K562 (cell line): ENCODE results near the gene HTR3C. TPM values are rescaled to one million over a fixed set of nuclear protein-coding genes. Genes with fewer than 3 reads are reported as not detected.

Experiments used
- FOXA3 ChIP-seq, 2 experiments: fragments of 450-650 bp in 1 of 2; sonication (generic) in 1 of 2; formaldehyde crosslinking; IDR thresholded peaks in 1 of 2; conservative IDR thresholded peaks in 1 of 2; 2 replicates each; pipeline versions ENCODE4 v1.4.0 to v1.8.0; 2020 to 2022; ENCODE audit warnings: mild to moderate bottlenecking in 2 of 2, missing genetic modification reagents in 1 of 2
- FOXP1 ChIP-seq: sonication (generic); formaldehyde crosslinking; IDR thresholded peaks from 2 replicates; pipeline ENCODE4 v1.8.0; 2022; ENCODE audit warnings: mild to moderate bottlenecking, missing genetic modification reagents
- HDAC3 ChIP-seq: fragments of 450-650 bp; IDR thresholded peaks from 2 replicates; pipeline ENCODE4 v1.6.1; 2018; ENCODE audit warnings: borderline replicate concordance, mild to moderate bottlenecking, moderate library complexity; ENCODE audit not compliant: partially characterized antibody
- KAT2B ChIP-seq: IDR thresholded peaks from one replicate; pipeline ENCODE4 v1.6.1; 2012; ENCODE audit warnings: low read depth, mild to moderate bottlenecking, control low read depth, inconsistent platforms, low read length, moderate library complexity
- POLR2H ChIP-seq: IDR thresholded peaks from 2 replicates; pipeline ENCODE4 v1.6.1; 2016; ENCODE audit warnings: missing genetic modification characterization, low read depth, mild to moderate bottlenecking, control low read depth, missing compliant biosample characterization, moderate library complexity
- PTBP1 ChIP-seq: fragments of 200-400 bp; formaldehyde crosslinking; IDR thresholded peaks from 2 replicates; pipeline ENCODE4 v1.6.1; 2017; ENCODE audit warnings: low read depth, low read length
- RAD21 ChIP-seq, 2 experiments: fragments of 250-450 bp in 1 of 2; fragments of 450-650 bp in 1 of 2; sonication (Bioruptor Pico) in 1 of 2; formaldehyde crosslinking in 1 of 2; IDR thresholded peaks in 1 of 2; conservative IDR thresholded peaks in 1 of 2; 2 replicates each; pipeline versions ENCODE4 v1.4.0 to v1.8.0; 2020 to 2022; ENCODE audit warnings: mild to moderate bottlenecking in 2 of 2, moderate library complexity in 1 of 2
- RCOR1 ChIP-seq, 2 experiments: IDR thresholded peaks; 2 replicates each; pipeline ENCODE4 v1.6.1; 2012; ENCODE audit warnings: low read depth in 2 of 2, low read length in 2 of 2, borderline replicate concordance in 1 of 2, improper control_type of control experiment in 1 of 2
- SAFB2 ChIP-seq: fragments of 200-400 bp; formaldehyde crosslinking; IDR thresholded peaks from 2 replicates; pipeline ENCODE4 v1.6.1; 2018; ENCODE audit warnings: borderline replicate concordance, low read length, low read depth, moderate library complexity; ENCODE audit not compliant: severe bottlenecking
- SRF ChIP-seq, 2 experiments: fragments of 250-450, 450-650 bp in 1 of 2; sonication (Bioruptor Pico) in 1 of 2; sonication (generic) in 1 of 2; formaldehyde crosslinking; IDR thresholded peaks; 2 replicates each; pipeline versions ENCODE4 v1.5.0 to v1.5.1; 2020 to 2022; ENCODE audit warnings: mild to moderate bottlenecking in 1 of 2, missing genetic modification reagents in 1 of 2
- TAF15 ChIP-seq: fragments of 200-400 bp; formaldehyde crosslinking; IDR thresholded peaks from 2 replicates; pipeline ENCODE4 v1.6.1; 2017; ENCODE audit warnings: mild to moderate bottlenecking, low read depth, low read length, moderate library complexity
- TAF7 ChIP-seq: fragments of 450-650 bp; IDR thresholded peaks from 2 replicates; pipeline ENCODE4 v1.6.1; 2016; ENCODE audit warnings: missing genetic modification characterization, missing compliant biosample characterization
- ZNF212 ChIP-seq: fragments of 450-650 bp; formaldehyde crosslinking; IDR thresholded peaks from 2 replicates; pipeline ENCODE4 v1.4.0; 2020; ENCODE audit warnings: mild to moderate bottlenecking
- ZNF282 ChIP-seq: sonication (generic); formaldehyde crosslinking; IDR thresholded peaks from 2 replicates; pipeline ENCODE4 v1.8.1; 2023; ENCODE audit warnings: missing genetic modification reagents
- ZNF449 ChIP-seq: fragments of 250-450 bp; sonication (Bioruptor Pico); IDR thresholded peaks from 2 replicates; pipeline ENCODE4 v1.8.0; 2022; ENCODE audit warnings: moderate library complexity, mild to moderate bottlenecking, inconsistent platforms
- polyA plus RNA-seq, 8 experiments: library from polyadenylated mRNA; depleted of rRNA in 4 of 8; stranded (reverse) in 5 of 8; unstranded in 3 of 8; fragments of >200 nt; fragmentation: Nextera tagmentation in 2 of 8; fragmentation: Illumina TruSeq in 1 of 8; extraction: Ambion mirVana in 2 of 8; extraction: Trizol in 1 of 8; gene quantifications; 2 replicates each; pipeline versions ENCODE4 v1.2.1 to v1.2.3, GENCODE V29; 2011 to 2014; ENCODE audit warnings: inconsistent platforms in 1 of 8, missing spikeins in 1 of 8
- total RNA-seq, 7 experiments: library from RNA; depleted of rRNA in 6 of 7; stranded (reverse); fragments of >200 nt in 6 of 7; fragmentation: Illumina TruSeq in 2 of 7; extraction: Trizol in 2 of 7; gene quantifications; 2 replicates each; pipeline versions ENCODE4 v1.2.1 to v1.2.3, GENCODE V29; 2011 to 2021; ENCODE audit warnings: low replicate concordance in 1 of 7
- TF ChIP-seq, protein P1 (sequence below): sonication (generic); formaldehyde crosslinking; IDR thresholded peaks from 2 replicates; pipeline ENCODE4 v1.4.0; 2020; ENCODE audit warnings: mild to moderate bottlenecking, missing genetic modification reagents
- TF ChIP-seq, protein P2 (sequence below): sonication (generic); formaldehyde crosslinking; IDR thresholded peaks from 2 replicates; pipeline ENCODE4 v1.8.1; 2023; ENCODE audit warnings: mild to moderate bottlenecking, missing genetic modification reagents
- TF ChIP-seq, protein P3 (sequence below): IDR thresholded peaks from 2 replicates; pipeline ENCODE4 v1.6.1; 2014; ENCODE audit warnings: antibody characterized with exemption
- TF ChIP-seq, protein P4 (sequence below): sonication (generic); formaldehyde crosslinking; IDR thresholded peaks from 2 replicates; pipeline ENCODE4 v1.8.0; 2022; ENCODE audit warnings: mild to moderate bottlenecking, missing genetic modification reagents

The HTR3C gene
- total and polyA plus RNA-seq, 9 of the 15 experiments (the other 6 are each of a cell fraction or from before 2014, with no cell fraction given), result 0.04 to 0.06 TPM; not detected in 7

DNA sequence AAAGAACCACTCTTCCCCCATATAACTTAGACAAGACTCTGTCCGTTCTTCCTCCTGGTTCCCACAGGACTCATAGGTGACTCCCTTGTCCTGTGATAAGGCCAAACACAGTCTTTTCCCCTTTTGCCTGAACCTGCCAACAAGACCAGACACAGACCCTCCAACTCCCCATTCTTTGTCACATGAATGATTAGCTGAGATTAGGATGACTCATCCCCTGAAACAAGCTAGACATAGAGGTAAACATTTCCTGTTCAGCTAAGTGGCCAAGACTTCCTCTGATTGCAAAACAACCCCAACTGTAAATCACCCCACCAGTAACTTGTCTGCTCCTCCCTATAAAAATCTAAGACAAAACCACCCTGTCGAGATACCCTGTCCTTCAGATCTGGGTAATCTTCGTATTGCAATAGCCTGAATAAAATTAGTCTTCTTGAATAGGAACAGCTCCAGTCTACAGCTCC, 32.6 kb downstream of the HTR3C start (continued):
- TF ChIP-seq, protein P1, sequence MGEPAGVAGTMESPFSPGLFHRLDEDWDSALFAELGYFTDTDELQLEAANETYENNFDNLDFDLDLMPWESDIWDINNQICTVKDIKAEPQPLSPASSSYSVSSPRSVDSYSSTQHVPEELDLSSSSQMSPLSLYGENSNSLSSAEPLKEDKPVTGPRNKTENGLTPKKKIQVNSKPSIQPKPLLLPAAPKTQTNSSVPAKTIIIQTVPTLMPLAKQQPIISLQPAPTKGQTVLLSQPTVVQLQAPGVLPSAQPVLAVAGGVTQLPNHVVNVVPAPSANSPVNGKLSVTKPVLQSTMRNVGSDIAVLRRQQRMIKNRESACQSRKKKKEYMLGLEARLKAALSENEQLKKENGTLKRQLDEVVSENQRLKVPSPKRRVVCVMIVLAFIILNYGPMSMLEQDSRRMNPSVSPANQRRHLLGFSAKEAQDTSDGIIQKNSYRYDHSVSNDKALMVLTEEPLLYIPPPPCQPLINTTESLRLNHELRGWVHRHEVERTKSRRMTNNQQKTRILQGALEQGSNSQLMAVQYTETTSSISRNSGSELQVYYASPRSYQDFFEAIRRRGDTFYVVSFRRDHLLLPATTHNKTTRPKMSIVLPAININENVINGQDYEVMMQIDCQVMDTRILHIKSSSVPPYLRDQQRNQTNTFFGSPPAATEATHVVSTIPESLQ, result no peak
- TF ChIP-seq PTBP1 (no peak), FOXP1 (CRISPR knock-in tag) (no peak), ZNF449 (CRISPR knock-in tag) (no peak), RAD21 (CRISPR knock-in tag; conservative IDR thresholded peaks at IDR 0.05 in 1 of 2, IDR thresholded peaks at IDR 0.05 in 1 of 2) (no peak), RCOR1 (IDR thresholded peaks at IDR 0.05; ENCODE audit: borderline replicate concordance in 1 of 2, low read depth in 2 of 2, low read length in 2 of 2) (peak; percentile 42 to 96; a peak in 3 of 4 replicates), TAF15 (no peak), TAF7 (no peak), POLR2H (tag) (no peak), SRF (CRISPR knock-in tag; IDR thresholded peaks at IDR 0.05) (no peak), FOXA3 (CRISPR knock-in tag; conservative IDR thresholded peaks at IDR 0.05 in 1 of 2, IDR thresholded peaks at IDR 0.05 in 1 of 2) (no peak), ZNF282 (CRISPR knock-in tag) (no peak), ZNF212 (CRISPR knock-in tag) (no peak), HDAC3 (peak; percentile 71), SAFB2 (no peak), KAT2B (no peak)
- TF ChIP-seq, protein P2, sequence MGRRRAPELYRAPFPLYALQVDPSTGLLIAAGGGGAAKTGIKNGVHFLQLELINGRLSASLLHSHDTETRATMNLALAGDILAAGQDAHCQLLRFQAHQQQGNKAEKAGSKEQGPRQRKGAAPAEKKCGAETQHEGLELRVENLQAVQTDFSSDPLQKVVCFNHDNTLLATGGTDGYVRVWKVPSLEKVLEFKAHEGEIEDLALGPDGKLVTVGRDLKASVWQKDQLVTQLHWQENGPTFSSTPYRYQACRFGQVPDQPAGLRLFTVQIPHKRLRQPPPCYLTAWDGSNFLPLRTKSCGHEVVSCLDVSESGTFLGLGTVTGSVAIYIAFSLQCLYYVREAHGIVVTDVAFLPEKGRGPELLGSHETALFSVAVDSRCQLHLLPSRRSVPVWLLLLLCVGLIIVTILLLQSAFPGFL, result no peak
- TF ChIP-seq, protein P3, sequence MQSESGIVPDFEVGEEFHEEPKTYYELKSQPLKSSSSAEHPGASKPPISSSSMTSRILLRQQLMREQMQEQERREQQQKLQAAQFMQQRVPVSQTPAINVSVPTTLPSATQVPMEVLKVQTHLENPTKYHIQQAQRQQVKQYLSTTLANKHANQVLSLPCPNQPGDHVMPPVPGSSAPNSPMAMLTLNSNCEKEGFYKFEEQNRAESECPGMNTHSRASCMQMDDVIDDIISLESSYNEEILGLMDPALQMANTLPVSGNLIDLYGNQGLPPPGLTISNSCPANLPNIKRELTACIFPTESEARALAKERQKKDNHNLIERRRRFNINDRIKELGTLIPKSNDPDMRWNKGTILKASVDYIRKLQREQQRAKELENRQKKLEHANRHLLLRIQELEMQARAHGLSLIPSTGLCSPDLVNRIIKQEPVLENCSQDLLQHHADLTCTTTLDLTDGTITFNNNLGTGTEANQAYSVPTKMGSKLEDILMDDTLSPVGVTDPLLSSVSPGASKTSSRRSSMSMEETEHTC, result 0 out of 2 replicates have a peak, but pooled peaks have one; percentile 12
- TF ChIP-seq, protein P4, sequence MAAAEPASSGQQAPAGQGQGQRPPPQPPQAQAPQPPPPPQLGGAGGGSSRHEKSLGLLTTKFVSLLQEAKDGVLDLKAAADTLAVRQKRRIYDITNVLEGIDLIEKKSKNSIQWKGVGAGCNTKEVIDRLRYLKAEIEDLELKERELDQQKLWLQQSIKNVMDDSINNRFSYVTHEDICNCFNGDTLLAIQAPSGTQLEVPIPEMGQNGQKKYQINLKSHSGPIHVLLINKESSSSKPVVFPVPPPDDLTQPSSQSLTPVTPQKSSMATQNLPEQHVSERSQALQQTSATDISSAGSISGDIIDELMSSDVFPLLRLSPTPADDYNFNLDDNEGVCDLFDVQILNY (CRISPR knock-in tag), result no peak
